ENCODE measurements around the gene CALU.

Gene CALU

DNA sequence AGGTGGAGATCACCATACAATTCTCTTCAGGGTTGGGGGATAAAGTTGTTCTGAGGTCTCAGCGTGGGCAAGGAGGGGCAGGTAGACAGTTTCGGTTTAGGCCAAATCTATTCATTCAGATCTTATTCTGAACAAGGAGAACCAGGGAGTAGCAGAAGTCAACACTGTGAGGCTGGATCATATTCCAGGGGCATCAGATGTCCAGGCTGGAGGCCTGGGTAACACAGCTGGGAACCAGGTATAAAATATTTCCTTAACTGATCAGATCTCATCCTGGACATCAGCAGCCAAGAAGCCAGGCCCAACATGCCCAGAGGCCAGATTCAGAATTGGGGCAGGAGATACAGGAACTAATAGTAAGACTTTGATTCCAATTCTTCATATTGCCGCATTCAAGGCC lies 71.8 kb downstream of the CALU start:
- no peak for DNase-seq (ENCODE audit: low read depth in 2 of 3, low spot score in 2 of 3)

DNA sequence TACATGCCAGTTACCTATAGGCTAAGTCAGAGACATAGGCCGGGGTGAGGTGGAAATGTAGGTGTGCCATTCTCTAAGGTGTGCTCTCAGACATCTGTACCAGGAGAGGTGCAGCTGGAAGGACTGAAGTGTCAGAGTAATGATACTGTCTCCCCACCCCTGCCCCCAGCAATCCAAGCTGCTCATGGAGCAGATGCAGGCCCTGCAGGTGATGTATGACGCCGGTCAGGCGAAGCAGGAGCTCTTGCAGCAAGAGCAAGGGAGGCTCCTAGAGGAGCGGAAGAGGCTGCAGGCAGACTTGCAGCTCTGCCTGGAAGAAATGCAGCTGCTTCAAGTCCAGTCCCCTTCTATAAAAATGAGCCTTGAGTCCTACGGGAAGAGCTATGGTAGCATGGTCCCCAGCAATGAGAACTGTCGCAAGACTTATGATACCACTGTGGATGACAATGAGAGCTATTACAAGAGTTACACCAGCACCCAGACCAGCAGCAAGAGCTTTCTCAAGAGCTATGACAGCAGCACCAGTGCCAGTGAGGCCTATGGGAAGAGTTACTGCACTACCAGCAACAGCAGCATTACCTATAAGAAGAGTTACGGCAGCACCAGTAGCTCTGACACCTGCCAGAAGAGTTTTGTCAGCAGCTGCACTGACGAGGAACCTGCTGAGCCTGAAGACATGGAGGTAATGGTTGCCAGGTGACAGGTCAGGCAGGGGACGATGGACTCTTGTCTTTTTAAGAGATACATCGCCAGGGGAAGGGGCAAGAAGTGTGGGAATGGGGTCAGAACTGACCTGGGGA lies 72.7 kb downstream of the CALU start:
- DNase-seq (ENCODE audit: low read depth in 2 of 3, low spot score in 2 of 3): no peak

DNA sequence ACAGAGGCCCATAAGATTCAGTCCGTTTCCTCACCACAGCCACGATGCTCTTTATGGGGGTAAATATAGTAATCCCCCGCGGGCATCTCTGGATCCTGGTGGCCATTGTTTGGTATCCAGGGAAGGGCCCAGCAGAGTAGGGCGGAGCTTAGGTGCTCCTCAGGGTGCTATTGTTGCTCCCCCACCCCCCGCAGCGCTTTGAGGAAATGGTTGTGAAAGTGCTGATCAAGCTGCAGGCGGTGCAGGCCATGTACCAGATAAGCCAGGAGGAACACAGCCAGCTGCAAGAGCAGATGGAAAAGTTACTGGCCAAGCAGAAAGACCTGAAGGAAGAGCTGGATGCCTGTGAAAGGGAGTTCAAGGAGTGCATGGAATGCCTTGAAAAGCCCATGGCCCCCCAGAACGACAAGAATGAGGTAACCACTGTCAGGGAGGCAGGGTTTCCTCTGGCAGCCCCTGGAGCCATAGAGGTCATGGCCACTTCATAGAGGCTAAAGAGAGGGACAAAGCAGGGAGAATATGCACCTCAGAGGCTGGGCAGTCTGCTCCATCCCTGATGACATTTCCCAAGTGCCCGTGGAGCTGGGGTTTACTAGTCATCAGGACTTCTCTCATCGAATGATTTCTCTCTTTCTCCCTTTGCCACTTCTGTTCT lies 73.5 kb downstream of the CALU start:
- DNase-seq (ENCODE audit: low read depth in 2 of 3, low spot score in 2 of 3): no peak

DNA sequence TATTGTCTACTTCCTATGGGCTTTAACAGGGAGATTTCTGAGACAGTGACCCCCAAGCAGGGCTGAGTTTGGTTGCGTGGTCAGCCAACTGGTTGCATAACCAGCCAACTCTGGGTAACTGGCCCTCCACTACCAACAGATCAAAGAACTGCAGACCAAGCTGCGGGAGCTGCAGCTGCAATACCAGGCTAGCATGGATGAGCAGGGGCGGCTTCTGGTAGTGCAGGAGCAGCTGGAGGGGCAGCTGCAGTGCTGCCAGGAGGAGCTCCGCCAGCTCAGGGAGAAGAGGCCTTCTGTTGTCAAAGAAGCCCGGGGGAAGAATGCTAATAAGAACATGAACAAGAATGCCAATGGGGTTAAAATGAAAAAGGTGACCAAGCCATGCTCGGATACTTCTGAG lies 75.3 kb downstream of the CALU start:
- no peak for DNase-seq (ENCODE audit: low read depth in 2 of 3, low spot score in 2 of 3)

DNA sequence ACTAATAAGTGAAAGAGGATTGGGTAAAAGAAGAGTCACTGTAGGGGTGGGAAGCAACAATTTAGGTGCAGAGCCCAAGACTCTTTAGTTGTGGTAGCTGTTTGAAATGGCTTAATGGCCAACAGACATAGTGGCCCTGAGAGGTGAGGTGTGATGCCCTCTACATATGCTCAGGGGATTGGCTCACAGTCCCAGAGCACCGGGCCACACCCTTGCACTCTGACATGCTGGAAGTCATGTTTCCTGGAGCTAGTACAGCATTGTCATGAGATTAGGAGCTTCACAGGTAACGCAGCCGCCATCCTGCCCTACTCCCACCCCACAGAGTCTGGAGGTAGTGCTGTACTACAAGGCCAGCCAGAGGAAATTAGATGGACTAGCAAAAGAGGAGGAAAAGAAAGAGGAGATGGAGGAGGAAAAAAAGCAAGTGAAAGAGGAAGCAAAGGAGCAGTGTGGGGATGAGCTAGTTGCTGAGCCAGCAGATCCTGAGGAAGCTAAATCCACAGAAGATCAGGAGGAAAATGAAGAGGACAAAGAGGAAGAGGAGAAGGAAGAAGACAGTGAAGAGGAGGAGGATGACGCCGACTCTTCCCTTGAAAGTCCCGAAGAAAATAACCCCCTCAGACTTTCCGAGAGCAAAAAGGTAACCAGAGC lies 76.3 kb downstream of the CALU start:
- no peak for DNase-seq (ENCODE audit: low read depth in 2 of 3, low spot score in 2 of 3)

DNA sequence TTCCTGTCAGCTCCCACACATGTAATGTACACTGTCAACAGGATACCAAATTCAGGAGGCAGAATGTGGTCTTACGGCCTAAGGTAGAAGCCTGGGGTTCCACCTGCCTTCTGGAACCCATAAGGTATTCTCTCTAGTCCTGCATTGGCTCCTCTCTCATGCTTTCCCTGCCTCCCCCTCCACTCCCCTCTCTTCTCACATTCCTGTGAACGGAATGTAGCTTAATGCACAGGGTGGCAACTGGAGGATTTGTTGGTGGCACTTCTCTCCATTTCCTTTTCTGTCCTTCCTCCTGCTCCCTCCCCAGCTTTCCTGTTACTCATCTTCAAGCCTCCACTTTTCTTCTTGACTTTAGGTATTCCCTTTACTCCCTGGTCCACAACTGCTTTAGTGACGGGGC lies 79.5 kb downstream of the CALU start:
- no peak for DNase-seq (ENCODE audit: low read depth in 2 of 3, low spot score in 2 of 3)
